Parathyroid adenoma (tissue), 2 donors: Measurements from ENCODE around the gene AJAP1.
"Not testable (repeated sequence)": the region's sequence is repeated elsewhere in the genome, so short reads cannot be mapped to it uniquely, and the experiment has no call there.

Experiments used
- H2AFZ ChIP-seq: fragments of 300-600 bp; sonication (generic); one replicate; pipeline ENCODE4 v1.7.0; 2017; ENCODE audit warnings: antibody characterized with exemption, mild to moderate bottlenecking
- H3K27ac ChIP-seq: fragments of 300-600 bp; sonication (generic); one replicate; pipeline ENCODE4 v1.7.0; 2017
- H3K27me3 ChIP-seq: fragments of 300-600 bp; sonication (generic); one replicate; pipeline ENCODE4 v1.7.0; 2017; ENCODE audit warnings: low read length; ENCODE audit not compliant: control insufficient read depth, insufficient read depth
- H3K36me3 ChIP-seq: fragments of 300-600 bp; sonication (generic); one replicate; pipeline ENCODE4 v1.7.0; 2017; ENCODE audit warnings: low read length; ENCODE audit not compliant: control insufficient read depth, insufficient read depth
- H3K4me1 ChIP-seq: fragments of 300-600 bp; sonication (generic); one replicate; pipeline ENCODE4 v1.7.0; 2017; ENCODE audit warnings: control low read depth
- H3K4me2 ChIP-seq: fragments of 300-600 bp; sonication (generic); one replicate; pipeline ENCODE4 v1.7.0; 2017; ENCODE audit warnings: low read length
- H3K4me3 ChIP-seq: fragments of 300-600 bp; sonication (generic); one replicate; pipeline ENCODE4 v1.7.0; 2017; ENCODE audit warnings: low read depth, low read length
- H3K79me2 ChIP-seq: fragments of 300-600 bp; sonication (generic); one replicate; pipeline ENCODE4 v1.7.0; 2017; ENCODE audit warnings: control low read depth
- H3K9ac ChIP-seq: fragments of 300-600 bp; sonication (generic); one replicate; pipeline ENCODE4 v1.7.0; 2017; ENCODE audit warnings: mild to moderate bottlenecking
- H3K9me3 ChIP-seq: fragments of 300-600 bp; sonication (generic); one replicate; pipeline ENCODE4 v1.7.0; 2017; ENCODE audit warnings: low read length; ENCODE audit not compliant: control insufficient read depth
- TF ChIP-seq, protein P1 (sequence below): fragments of 300-600 bp; sonication (generic); IDR thresholded peaks from one replicate; pipeline ENCODE4 v1.7.0; 2017; ENCODE audit warnings: antibody characterized with exemption, mild to moderate bottlenecking
- donor health status: primary hyperparathyroidism.

The AJAP1 gene

GRCh38 chr1:4616831-4617465, 37.5 kb upstream of the AJAP1 start:
- peak overlapping the region; percentile 99 for H3K27ac ChIP-seq
- no peak overlapping the region for H2AFZ ChIP-seq
- no peaks in the 10 kb centered on the region for H3K27me3 ChIP-seq
- TF ChIP-seq, protein P1, sequence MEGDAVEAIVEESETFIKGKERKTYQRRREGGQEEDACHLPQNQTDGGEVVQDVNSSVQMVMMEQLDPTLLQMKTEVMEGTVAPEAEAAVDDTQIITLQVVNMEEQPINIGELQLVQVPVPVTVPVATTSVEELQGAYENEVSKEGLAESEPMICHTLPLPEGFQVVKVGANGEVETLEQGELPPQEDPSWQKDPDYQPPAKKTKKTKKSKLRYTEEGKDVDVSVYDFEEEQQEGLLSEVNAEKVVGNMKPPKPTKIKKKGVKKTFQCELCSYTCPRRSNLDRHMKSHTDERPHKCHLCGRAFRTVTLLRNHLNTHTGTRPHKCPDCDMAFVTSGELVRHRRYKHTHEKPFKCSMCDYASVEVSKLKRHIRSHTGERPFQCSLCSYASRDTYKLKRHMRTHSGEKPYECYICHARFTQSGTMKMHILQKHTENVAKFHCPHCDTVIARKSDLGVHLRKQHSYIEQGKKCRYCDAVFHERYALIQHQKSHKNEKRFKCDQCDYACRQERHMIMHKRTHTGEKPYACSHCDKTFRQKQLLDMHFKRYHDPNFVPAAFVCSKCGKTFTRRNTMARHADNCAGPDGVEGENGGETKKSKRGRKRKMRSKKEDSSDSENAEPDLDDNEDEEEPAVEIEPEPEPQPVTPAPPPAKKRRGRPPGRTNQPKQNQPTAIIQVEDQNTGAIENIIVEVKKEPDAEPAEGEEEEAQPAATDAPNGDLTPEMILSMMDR = no peak
- no peak overlapping the region for H3K9ac ChIP-seq
- no peak overlapping the region for H3K4me3 ChIP-seq
- peaks cover 38% of the 10 kb centered on the region for H3K4me1 ChIP-seq
- H3K9me3 ChIP-seq = no peaks in the 10 kb centered on the region
- H3K36me3 ChIP-seq = no peaks in the 10 kb centered on the region
- H3K79me2 ChIP-seq = no peaks in the 10 kb centered on the region
- H3K4me2 ChIP-seq = no peak overlapping the region

DNA sequence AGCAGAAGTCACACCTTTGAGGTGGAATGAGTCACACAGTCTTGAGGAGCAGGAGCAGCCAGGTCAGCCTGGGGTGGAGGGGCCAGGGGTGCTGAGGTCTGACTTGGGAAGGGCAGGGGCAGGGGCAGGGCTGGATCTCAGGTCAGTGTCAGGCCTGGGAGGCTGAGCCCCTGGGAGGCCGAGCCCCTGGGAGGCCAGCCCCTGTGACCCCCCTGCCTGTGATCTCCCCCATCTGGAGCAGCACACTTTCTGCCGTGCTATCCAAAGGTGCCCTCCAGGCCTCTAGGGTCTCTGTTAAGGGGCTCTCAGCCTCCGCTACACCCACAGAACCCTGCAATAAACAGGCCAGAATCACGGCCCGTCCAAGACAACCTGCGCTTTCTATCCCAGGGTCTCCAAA, 36.9 kb upstream of the AJAP1 start:
- Histone ChIP-seq H3K4me1 (peaks cover 35% of the 10 kb centered on the region), H3K9me3 (no peaks in the 10 kb centered on the region)
- TF ChIP-seq, protein P1 = no peak

DNA sequence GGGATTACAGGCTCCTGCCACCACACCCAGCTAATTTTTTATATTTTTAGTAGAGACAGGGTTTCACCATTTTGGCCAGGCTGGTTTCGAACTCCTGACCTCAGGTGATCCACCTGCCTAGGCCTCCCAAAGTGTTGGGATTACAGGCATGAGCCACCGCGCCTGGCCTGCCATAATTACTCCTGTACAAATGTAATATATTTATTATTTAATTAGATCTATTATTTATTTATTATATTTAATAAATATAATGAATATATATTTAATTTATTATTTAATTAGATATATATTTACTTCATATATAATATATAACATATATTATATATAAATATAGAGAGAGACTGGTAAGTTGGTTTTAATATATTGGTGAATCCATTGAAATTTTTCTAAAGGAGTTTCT, 35.6 kb upstream of the AJAP1 start:
- H3K9ac ChIP-seq, H3K4me3 ChIP-seq, H3K36me3 ChIP-seq, H2AFZ ChIP-seq, H3K27ac ChIP-seq, H3K79me2 ChIP-seq, H3K27me3 ChIP-seq, H3K4me2 ChIP-seq, H3K9me3 ChIP-seq: not testable (repeated sequence)
- H3K4me1 ChIP-seq = peaks cover 21% of the 10 kb centered on the region

More for the DNA sequence above, 36.9 kb upstream of the AJAP1 start:
- no peak overlapping the region for H3K4me3 ChIP-seq
- no peaks in the 10 kb centered on the region for H3K79me2 ChIP-seq
- H3K27ac ChIP-seq = no peak overlapping the region
- no peak overlapping the region for H3K4me2 ChIP-seq
- H3K27me3 ChIP-seq = no peaks in the 10 kb centered on the region
- H3K36me3 ChIP-seq = no peaks in the 10 kb centered on the region
- no peak overlapping the region for H2AFZ ChIP-seq
- H3K9ac ChIP-seq = no peak overlapping the region

- H3K27me3 ChIP-seq = no peaks in the 10 kb centered on the region
- no peak overlapping the region for H3K9ac ChIP-seq
- H3K36me3 ChIP-seq = no peaks in the 10 kb centered on the region
- no peak overlapping the region for H3K4me3 ChIP-seq
- TF ChIP-seq, protein P1 = no peak
- H2AFZ ChIP-seq = no peak overlapping the region
- no peaks in the 10 kb centered on the region for H3K79me2 ChIP-seq
- H3K9me3 ChIP-seq = no peaks in the 10 kb centered on the region
- peaks cover 8% of the 10 kb centered on the region for H3K4me1 ChIP-seq
- H3K4me2 ChIP-seq = no peak overlapping the region
- H3K27ac ChIP-seq = no peak overlapping the region
These were observed 32.8 kb upstream of the AJAP1 start for GRCh38 chr1:4621646-4622045.

DNA sequence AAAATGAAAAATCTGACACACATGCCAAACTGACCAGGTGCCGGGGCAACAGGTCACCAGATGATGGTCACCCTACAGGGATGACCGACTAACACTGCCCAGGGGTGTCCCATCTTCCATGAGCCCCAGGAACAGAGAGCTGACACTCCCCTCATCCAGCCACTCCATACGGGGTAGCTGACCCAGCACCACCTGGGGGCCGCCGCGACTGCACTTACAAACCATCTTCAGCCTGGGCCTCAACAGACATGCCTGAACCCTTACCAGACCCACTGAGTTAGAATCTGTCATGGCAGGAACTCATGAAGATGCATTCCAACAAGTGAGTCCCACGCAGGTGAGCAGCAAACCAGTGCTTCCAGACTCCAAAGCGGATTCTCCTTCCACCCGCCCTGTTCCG, 31.6 kb upstream of the AJAP1 start:
- no peaks in the 10 kb centered on the region for H3K9me3 ChIP-seq
- H3K27me3 ChIP-seq = no peaks in the 10 kb centered on the region
- no peak overlapping the region for H3K4me2 ChIP-seq
- no peaks in the 10 kb centered on the region for H3K79me2 ChIP-seq
- no peak overlapping the region for H3K4me3 ChIP-seq
- H3K9ac ChIP-seq = no peak overlapping the region
- H3K36me3 ChIP-seq = no peaks in the 10 kb centered on the region
- peaks cover 5% of the 10 kb centered on the region for H3K4me1 ChIP-seq
- TF ChIP-seq, protein P1 = no peak
- H2AFZ ChIP-seq = no peak overlapping the region
- no peak overlapping the region for H3K27ac ChIP-seq
